PC-3 (cell line): ENCODE measurements around the gene CMTM2.
A peak's percentile ranks its signal among the peaks of the same experiment; 100 is the strongest.

Source experiments
- EZH2phosphoT487 ChIP-seq: fragments of 300-600 bp; sonication (generic); IDR thresholded peaks from 2 replicates; pipeline ENCODE4 v1.6.1; 2018; ENCODE audit warnings: mild to moderate bottlenecking, antibody characterized with exemption, low read length, borderline replicate concordance
- TF ChIP-seq, protein P1 (sequence below): fragments of 300-600 bp; sonication (generic); conservative IDR thresholded peaks from 2 replicates; pipeline ENCODE4 v1.5.1; 2017; ENCODE audit warnings: antibody characterized with exemption, low read depth, mild to moderate bottlenecking, low read length

DNA sequence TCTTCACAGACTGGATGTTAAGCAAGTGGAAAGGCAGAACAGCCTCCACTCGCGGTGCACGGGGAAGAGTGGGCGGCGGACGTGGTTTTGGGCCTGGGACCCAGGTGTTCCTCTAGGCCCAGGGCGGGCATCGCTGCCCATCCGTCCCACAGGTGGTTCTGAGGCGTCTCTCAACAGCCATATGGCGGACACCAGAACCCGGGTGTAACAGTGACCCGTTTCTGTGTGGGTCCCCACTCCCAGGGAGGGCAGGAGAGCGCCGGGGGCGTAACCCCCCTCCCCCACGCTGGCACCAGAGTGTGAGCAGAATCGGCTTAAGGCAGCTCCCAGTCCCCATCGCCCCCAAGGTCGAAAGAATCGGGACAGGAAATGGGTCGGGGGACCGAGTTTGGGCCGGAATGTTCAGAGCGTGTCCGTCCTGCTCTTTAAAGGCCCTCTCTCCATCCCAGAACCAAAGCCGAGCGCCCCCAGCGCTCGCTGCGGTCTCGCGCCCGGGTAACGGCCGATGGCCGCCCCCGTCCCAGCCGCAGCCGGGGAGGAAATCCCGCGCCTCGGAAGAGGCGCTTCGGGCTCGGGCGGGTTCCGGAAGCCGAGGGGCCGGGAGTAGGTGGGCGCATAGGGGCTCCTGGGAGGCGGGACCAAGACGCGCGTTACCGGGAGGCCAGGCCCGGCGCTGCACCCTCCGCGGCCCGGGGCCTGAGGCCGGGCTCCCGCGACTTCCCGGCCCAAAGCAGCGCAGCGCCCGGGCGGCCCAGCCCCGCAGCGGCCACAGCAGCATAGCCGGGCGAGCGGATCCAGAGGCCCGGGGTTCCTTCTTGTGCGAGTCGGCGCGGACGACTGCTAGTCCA is 29.8 kb upstream of the CMTM2 start, which contains the start of gene TK2:
- TF ChIP-seq, protein P1, sequence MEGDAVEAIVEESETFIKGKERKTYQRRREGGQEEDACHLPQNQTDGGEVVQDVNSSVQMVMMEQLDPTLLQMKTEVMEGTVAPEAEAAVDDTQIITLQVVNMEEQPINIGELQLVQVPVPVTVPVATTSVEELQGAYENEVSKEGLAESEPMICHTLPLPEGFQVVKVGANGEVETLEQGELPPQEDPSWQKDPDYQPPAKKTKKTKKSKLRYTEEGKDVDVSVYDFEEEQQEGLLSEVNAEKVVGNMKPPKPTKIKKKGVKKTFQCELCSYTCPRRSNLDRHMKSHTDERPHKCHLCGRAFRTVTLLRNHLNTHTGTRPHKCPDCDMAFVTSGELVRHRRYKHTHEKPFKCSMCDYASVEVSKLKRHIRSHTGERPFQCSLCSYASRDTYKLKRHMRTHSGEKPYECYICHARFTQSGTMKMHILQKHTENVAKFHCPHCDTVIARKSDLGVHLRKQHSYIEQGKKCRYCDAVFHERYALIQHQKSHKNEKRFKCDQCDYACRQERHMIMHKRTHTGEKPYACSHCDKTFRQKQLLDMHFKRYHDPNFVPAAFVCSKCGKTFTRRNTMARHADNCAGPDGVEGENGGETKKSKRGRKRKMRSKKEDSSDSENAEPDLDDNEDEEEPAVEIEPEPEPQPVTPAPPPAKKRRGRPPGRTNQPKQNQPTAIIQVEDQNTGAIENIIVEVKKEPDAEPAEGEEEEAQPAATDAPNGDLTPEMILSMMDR: peak; percentile 26; the same call in 1 of the 2 replicates
- no peak for TF ChIP-seq EZH2phosphoT487
